Skeletal muscle tissue (tissue), 4 donors: ENCODE measurements around the gene PRSS58. TPM values are rescaled to one million over a fixed set of nuclear protein-coding genes. Genes with fewer than 3 reads are reported as not detected.

Source experiments
- H3K27ac ChIP-seq: one replicate; pipeline ENCODE4 v1.7.0; 2013; ENCODE audit warnings: mild to moderate bottlenecking, low read depth, low read length, inconsistent platforms
- H3K27me3 ChIP-seq, 3 donors: one replicate each; pipeline ENCODE4 v1.7.0; 2013; ENCODE audit warnings: low read length in 3 of 3; ENCODE audit not compliant: control insufficient read depth in 3 of 3, insufficient read depth in 3 of 3
- H3K36me3 ChIP-seq, 3 donors: one replicate each; pipeline ENCODE4 v1.7.0; 2013; ENCODE audit warnings: low read length in 3 of 3; ENCODE audit not compliant: control insufficient read depth in 3 of 3, insufficient read depth in 3 of 3
- H3K4me1 ChIP-seq, 3 donors: one replicate each; pipeline ENCODE4 v1.7.0; 2013; ENCODE audit warnings: low read length in 3 of 3, mild to moderate bottlenecking in 3 of 3; ENCODE audit not compliant: control insufficient read depth in 3 of 3, insufficient read depth in 3 of 3
- H3K4me3 ChIP-seq, 3 donors: one replicate each; pipeline ENCODE4 v1.7.0; 2013; ENCODE audit warnings: low read length in 3 of 3
- H3K9ac ChIP-seq, 3 donors: one replicate each; pipeline ENCODE4 v1.7.0; 2013; ENCODE audit warnings: low read length in 3 of 3, mild to moderate bottlenecking in 3 of 3, moderate library complexity in 2 of 3, low read depth in 1 of 3
- H3K9me3 ChIP-seq, 3 donors: one replicate each; pipeline ENCODE4 v1.7.0; 2013; ENCODE audit warnings: low read length in 3 of 3; ENCODE audit not compliant: control insufficient read depth in 3 of 3
- total RNA-seq: library from RNA; depleted of rRNA; stranded (reverse); fragments of >200 nt; gene quantifications from one replicate; pipeline ENCODE4 v1.2.3, GENCODE V29; 2014
- donor health status: Osteomylitis.

PRSS58 gene
- total RNA-seq, 1 donor from 2014 or later: not detected

DNA sequence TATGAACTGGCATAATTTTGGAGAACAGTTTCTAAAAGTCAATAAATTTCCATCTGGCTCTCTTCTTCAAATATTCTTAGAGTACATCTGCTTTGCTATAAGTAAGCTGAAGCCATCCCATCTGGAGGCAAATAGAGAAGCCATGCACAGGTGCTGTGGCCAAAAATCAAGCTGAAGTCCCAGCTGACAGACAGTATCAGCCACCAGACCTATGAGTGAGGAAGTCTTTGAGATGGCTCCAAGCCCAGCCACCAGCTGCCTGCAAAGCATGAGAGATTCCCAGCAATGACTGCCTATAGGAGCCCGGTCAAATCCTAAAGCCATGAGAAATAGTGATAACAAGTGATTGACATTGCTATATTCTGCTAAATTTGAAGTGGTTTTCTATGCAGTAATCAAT lies 21.7 kb upstream of the PRSS58 start:
- Histone ChIP-seq H3K27ac (no peak overlapping the region), H3K9me3 (no peaks in the 10 kb centered on the region), H3K36me3 (no peaks in the 10 kb centered on the region), H3K4me3 (no peak overlapping the region), H3K27me3 (peaks cover 0 to 3% (median 0%) of the 10 kb centered on the region in 3 donors), H3K4me1 (no peaks in the 10 kb centered on the region), H3K9ac (no peak overlapping the region)

GRCh38 chr7:142275028-142275427 lies 17.2 kb upstream of the PRSS58 start:
- Histone ChIP-seq H3K27me3 (no peaks in the 10 kb centered on the region), H3K9ac (no peak overlapping the region), H3K9me3 (no peaks in the 10 kb centered on the region), H3K4me1 (no peaks in the 10 kb centered on the region), H3K36me3 (no peaks in the 10 kb centered on the region), H3K27ac (no peak overlapping the region), H3K4me3 (no peak overlapping the region)

DNA sequence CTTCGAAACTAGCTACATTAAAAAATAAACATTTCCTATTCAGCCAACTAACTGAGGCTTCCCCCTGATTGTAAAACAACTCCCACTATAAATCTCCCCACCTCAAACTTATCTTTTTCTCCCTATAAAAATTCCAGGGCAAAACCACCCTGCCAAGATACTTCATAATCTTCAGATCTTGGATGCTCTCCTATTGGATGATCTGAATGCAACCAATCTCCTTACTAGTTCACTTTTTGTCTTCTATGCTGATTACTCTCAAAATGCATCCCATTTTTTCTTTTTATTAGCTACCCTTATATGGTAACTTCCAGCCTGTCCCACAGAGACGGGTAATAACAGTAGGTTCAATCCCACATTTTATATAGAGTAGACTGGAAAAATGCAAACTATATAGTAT lies 15.0 kb upstream of the PRSS58 start:
- Histone ChIP-seq H3K27ac (no peak overlapping the region), H3K4me1 (no peaks in the 10 kb centered on the region)

DNA sequence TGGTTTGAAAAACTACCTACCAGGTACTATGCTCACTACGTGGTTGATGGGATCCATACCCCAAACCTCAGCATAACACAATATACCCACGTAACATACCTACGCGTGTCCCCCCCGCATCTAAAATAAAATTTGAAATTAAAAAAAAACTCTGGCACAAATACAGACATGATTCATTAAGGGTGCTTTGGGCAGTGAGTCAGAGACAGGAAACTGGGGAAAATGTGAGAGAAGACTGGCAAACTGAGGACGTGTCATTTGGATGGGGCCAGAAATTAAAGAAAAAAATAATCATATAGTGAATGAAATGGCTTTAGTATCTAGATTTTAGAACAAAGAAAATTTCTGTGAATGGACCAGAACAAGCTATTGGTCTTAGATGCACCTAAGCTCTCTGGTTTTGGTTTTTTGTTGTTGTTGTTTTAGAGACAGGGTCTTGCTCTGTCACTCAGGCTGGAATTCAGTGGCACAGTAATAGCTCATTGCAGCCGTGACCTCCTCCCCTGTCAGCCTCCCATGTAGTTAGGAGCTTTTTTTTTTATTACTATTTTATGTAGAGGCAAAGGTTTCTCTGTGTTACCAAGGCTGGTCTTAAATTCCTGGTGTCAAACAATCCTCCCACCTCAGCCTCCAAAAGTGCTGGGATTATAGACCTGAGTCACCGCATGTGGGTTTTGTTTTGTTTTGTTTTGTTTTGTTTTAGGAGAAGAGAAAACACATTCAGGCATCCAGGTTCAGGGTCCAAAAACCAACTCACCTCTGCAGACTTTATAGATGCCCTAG lies 5.9 kb upstream of the PRSS58 start:
- Histone ChIP-seq H3K27me3 (no peaks in the 10 kb centered on the region), H3K4me3 (no peak overlapping the region), H3K9ac (no peak overlapping the region), H3K4me1 (no peaks in the 10 kb centered on the region), H3K27ac (no peak overlapping the region), H3K36me3 (no peaks in the 10 kb centered on the region), H3K9me3 (peaks cover 0 to 2% (median 0%) of the 10 kb centered on the region in 3 donors)

More for the DNA sequence above, 15.0 kb upstream of the PRSS58 start:
- no peak overlapping the region for H3K9ac ChIP-seq
- no peak overlapping the region for H3K4me3 ChIP-seq
- no peaks in the 10 kb centered on the region for H3K27me3 ChIP-seq
- no peaks in the 10 kb centered on the region for H3K9me3 ChIP-seq
- H3K36me3 ChIP-seq: no peaks in the 10 kb centered on the region

DNA sequence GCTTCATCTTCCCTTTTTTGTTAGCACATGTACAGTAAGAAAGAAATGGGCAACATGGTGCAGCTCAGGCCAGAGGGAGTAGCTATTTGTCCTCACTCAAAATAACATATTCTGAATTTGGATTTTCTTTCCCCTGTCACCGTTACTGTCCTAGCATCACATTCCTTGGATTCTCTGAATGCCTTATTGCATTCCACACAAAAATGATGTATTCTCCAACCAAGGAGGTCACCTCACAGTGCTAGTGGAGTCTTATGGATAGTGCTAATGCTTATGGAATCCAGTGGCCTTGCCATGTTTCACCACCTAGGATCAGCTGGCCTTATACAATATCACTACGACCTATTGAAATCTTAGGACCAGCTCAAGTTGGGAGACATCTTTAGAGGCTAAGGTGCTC lies 7.2 kb downstream of the PRSS58 start:
- no peaks in the 10 kb centered on the region for H3K9me3 ChIP-seq
- H3K27me3 ChIP-seq: no peaks in the 10 kb centered on the region
- no peaks in the 10 kb centered on the region for H3K36me3 ChIP-seq

GRCh38 chr7:142249918-142250317 lies 7.9 kb downstream of the PRSS58 start:
- no peaks in the 10 kb centered on the region for H3K27me3 ChIP-seq
- H3K9ac ChIP-seq: no peak overlapping the region
- no peaks in the 10 kb centered on the region for H3K4me1 ChIP-seq
- no peaks in the 10 kb centered on the region for H3K36me3 ChIP-seq
- H3K9me3 ChIP-seq: no peaks in the 10 kb centered on the region
- H3K27ac ChIP-seq: no peak overlapping the region
- no peak overlapping the region for H3K4me3 ChIP-seq

More for the DNA sequence above, 7.2 kb downstream of the PRSS58 start:
- H3K27ac ChIP-seq: no peak overlapping the region
- no peak overlapping the region for H3K9ac ChIP-seq
- no peak overlapping the region for H3K4me3 ChIP-seq
- no peaks in the 10 kb centered on the region for H3K4me1 ChIP-seq

DNA sequence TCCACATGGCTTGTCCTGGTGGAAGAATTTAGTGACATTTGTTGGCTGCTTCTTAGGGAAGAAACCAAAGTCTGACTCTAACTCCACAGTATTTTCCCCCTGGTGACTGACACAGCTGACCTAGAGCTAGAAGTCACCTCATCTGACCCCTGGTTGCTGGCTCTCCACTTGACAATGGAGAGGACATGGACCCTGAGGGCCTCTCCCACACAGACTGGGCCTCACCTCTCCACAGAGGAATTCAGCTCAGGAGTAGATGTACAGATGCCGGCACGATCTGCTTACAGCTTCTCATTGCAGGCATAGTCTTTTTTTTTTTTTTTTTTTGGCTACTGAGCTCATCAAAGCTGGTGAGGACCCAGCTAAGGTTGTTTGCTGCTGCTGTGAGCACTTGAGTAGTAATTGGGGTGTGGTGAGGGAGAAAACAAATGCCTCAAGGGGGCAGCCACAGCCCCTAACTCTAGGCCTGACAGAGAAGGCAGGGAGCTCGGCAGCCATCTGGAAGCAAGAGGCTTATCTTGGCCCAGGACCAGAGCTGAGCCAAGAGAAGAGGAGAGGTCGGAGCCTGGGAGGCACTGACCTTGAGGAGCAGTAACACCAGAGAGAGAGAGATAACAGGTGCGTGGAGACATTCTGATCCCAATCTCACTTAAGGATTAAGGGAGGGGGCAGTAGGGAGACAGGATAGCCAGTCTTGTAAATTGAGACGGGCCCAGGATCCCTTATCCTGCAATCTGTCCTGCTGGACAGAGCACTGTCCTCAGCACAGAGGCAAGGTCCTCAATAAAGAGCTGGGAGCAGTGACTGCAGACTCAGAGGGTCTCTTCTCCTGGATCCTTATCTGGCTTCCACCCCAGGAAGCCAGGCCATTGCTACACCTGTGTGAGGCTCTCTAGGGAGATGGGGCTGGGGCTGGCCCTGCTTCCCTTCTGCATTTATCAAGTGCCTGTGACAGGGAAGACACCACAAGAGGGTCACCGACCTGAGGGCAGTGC lies 9.4 kb downstream of the PRSS58 start:
- no peak overlapping the region for H3K9ac ChIP-seq
- H3K4me1 ChIP-seq: no peaks in the 10 kb centered on the region
- H3K36me3 ChIP-seq: no peaks in the 10 kb centered on the region
- H3K27me3 ChIP-seq: peaks cover 0 to 3% (median 0%) of the 10 kb centered on the region in 3 donors
- H3K27ac ChIP-seq: no peak overlapping the region
- no peak overlapping the region for H3K4me3 ChIP-seq
- no peaks in the 10 kb centered on the region for H3K9me3 ChIP-seq

DNA sequence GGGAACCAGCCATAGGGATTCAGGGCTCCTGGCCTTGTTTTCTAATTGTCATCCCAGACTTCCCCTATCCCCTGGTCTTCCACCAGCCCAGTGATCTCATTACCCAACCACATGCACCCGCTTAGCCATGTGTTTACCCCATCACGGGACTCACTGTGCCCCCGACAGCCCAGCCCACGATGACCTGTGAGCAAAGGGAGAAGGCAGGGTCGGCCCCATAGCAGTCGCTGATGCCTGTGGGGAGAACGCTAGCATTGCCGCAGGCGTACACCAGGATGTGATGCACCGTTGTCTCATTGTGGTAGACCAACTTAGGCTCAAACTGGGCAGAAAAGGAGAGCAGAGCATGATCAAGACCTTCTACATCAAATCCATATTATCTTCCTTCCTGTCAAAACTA lies 14.0 kb downstream of the PRSS58 start:
- no peak overlapping the region for H3K9ac ChIP-seq
- H3K4me3 ChIP-seq: no peak overlapping the region
- H3K27me3 ChIP-seq: peaks cover 0 to 5% (median 0%) of the 10 kb centered on the region in 3 donors
- H3K36me3 ChIP-seq: no peaks in the 10 kb centered on the region
- no peaks in the 10 kb centered on the region for H3K9me3 ChIP-seq
- H3K4me1 ChIP-seq: no peaks in the 10 kb centered on the region
- no peak overlapping the region for H3K27ac ChIP-seq

DNA sequence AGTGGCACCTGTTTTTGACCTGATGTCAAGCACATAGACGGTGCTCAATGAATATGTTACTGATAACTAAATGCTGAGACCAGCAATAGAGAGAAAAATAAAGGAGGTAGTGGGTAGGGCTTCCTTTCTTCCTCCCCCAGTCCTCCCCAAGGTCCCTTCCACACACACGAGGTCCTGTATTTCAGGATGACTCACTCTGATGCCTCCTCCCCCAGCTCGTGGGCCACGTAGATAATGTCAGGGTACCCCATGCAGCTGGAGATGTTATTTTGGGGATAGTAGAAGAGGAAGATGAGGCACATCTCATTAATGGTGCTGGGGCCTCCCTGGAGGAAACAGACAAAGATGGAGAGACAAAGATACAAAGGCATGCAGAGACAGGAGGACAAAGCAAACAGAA lies 17.3 kb downstream of the PRSS58 start:
- H3K9me3 ChIP-seq: peaks cover 0 to 1% (median 0%) of the 10 kb centered on the region in 3 donors

GRCh38 chr7:142231716-142232115 lies 26.1 kb downstream of the PRSS58 start:
- no peaks in the 10 kb centered on the region for H3K4me1 ChIP-seq
- peaks cover 0 to 2% (median 0%) of the 10 kb centered on the region in 3 donors for H3K9me3 ChIP-seq
- no peaks in the 10 kb centered on the region for H3K36me3 ChIP-seq
- H3K27me3 ChIP-seq: peaks cover 0 to 9% (median 0%) of the 10 kb centered on the region in 3 donors
- no peak overlapping the region for H3K9ac ChIP-seq
- H3K27ac ChIP-seq: no peak overlapping the region
- no peak overlapping the region for H3K4me3 ChIP-seq

More for the DNA sequence above, 17.3 kb downstream of the PRSS58 start:
- Histone ChIP-seq H3K27ac (no peak overlapping the region), H3K4me1 (no peaks in the 10 kb centered on the region), H3K4me3 (no peak overlapping the region), H3K9ac (no peak overlapping the region), H3K27me3 (peaks cover 0 to 5% (median 0%) of the 10 kb centered on the region in 3 donors), H3K36me3 (no peaks in the 10 kb centered on the region)
